HG03439 (cell line): ENCODE results near the gene OTX2.

Source experiments
- ATAC-seq: cut with Tn5 transposase; IDR thresholded peaks from one replicate; pipeline ENCODE4 v1.9.1; 2021; ENCODE audit warnings: mild to moderate bottlenecking, moderate library complexity; ENCODE audit not compliant: unreplicated experiment

The OTX2 gene

DNA sequence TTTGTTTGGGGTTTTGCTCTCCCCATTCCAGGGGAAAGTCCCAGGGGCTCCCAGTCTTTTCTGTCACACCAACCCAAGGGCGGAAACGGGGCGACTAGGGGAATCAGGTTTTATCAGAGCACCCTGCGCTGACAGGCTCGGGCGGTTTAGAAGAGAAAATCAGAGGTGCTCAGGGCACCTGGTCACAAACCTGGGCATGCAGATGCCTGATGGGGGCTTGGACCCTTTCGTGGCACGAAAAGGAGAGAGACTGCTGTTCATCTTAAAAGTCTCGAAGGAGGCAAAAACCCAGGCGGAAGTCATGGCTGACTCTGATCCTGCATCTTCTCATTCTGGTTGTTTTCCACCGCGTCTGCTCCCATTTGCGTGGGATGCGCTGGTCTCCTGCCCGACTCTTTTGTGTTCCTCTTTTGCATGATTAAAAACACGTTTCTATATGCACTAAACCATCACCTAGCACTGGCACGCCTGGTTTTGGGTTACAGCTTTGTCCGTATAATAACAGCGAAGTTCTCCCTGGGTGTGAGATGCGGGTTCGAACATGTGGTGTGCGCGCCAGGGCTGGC, 13.2 kb downstream of the OTX2 start:
- ATAC-seq = no peak

- no peak for ATAC-seq
These were observed 14.0 kb downstream of the OTX2 start for GRCh38 chr14:56796259-56796658.

DNA sequence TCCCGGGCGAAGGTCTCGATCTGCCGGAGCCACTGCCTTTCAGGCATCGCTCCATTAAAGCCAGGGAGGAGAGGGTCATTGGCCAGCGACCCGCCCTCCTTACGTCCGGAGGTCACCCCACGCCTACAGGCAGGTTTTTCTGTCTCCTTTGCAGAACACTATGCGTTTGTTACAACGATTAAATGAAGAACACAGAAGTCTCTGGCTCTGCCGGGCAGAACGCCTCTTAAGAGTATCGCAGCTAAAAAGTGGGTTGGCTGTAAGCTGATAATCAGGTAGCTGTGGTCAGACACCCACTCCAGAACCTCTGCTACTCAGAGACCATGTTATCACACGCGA, 15.0 kb downstream of the OTX2 start:
- no peak for ATAC-seq

- ATAC-seq = no peak
These were observed 15.6 kb downstream of the OTX2 start for GRCh38 chr14:56794557-56795283.

DNA sequence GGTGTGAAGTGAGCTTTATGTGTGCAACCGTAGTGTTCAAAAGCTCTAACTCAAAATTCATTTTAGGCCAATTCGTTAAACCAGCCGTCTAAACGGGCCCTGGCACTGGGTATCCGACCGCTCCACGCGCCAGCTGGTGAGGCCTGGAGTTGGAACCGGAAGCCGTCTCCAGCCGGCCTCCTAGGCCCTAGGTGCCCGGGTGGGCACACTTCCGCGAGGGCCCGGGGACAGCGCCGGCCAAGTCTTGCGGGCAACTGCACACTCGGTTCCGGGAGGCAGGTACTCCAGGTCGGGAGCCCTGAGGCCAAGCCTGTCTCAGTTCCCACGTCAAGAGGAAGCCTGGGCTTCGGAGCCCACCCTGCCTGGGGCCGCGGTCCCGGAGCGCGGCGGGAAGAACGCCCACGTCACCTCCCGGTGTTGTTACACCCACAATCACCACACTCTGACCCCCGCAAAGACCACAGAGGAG, 16.2 kb downstream of the OTX2 start:
- no peak for ATAC-seq

- ATAC-seq = no peak
These were observed 20.3 kb downstream of the OTX2 start for GRCh38 chr14:56789955-56790354.

GRCh38 chr14:56787530-56787929, 22.7 kb downstream of the OTX2 start:
- no peak for ATAC-seq

DNA sequence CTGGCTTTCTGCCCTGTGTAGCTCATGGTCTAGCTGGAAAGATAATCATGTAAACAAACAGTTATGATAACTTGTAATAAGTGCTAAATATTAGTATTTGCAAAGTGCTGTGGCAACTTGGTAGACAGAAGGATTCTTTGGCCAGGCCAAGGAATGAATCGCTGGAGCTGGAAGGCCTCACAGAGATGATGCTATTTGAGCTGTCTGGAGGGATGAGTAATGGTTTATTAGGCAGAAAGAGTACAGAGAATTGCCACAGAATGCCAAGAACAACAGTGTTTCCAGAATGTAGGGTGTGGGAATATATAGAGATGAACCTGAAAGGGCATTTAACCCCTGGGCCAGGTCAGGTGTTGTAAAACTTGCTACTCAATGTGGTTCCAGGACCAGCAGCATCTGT, 27.6 kb downstream of the OTX2 start:
- ATAC-seq = no peak

- no peak for ATAC-seq
These were observed 35.8 kb downstream of the OTX2 start for GRCh38 chr14:56774503-56774902.

DNA sequence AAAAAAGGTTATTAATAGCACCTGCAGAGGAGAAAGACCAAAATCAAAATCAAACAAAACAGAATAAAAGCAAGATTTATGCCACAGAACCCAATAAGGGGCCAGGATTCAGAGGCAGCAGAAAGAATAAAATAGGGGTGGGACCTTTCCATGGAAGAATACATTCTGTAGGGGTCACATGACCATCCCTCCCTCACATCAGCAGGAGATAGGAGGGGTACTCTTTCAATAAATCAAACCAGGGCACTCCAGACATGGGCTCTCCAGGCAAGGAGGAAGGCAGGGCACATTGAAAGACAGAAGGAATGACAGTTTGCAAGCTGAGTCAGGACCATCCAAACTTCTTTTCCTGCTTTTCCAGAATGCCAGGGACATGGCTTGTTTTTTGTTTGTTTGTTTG, 39.8 kb downstream of the OTX2 start:
- ATAC-seq = no peak

DNA sequence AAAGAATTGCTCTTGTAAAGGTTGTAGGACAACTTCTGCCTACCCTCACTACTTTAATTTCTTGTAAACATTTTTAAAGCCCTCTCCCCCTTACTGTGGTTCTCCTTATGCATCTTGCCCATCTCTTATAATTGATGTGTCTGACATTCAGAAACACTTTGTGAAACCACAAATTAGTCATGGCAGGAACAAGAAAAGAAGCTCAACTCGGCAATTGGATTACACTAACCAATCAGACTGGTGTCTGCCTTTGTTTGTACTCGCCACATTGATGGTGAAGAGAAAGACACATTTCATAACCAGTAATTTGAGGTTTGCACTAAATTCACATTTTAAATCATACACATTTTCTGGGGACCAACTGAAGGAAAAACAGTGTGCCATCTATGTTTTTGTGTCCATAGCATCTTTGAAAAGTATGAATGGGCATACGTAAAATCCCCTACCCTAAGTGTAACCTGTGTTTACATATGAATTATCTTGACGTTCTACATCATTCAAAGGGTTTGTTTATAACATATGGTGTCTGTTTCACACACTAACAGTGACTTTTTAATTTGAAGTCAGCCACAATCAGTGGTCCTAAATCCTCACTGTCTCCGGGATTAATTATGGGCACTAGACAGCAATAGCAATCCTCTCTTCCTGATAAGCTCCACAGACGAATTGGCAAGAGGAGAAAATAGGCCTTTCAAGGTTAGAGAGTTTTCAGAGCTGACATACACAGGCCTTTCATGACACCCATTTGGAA, 49.9 kb downstream of the OTX2 start:
- ATAC-seq = no peak

- no peak for ATAC-seq
These were observed 50.6 kb downstream of the OTX2 start for GRCh38 chr14:56759633-56760032.

DNA sequence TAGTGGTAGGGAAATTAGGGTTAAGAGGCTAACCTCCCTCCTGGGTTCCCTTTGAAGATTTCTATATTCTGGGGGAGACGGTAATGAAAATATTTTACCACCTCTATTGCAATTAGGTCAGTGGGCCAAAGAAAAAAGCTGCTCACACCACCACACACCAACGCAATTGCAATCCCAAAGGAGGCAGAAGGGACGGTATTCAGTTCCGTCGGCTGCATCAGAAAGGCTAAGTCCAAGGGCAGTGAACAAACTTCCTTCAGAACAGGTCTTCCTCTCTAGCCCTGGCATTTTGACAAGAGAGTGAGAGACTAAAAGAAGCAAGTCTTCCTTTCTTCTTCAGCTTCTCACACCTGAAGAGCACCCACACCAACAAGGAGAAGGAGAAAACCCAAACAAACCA, 51.2 kb downstream of the OTX2 start:
- no peak for ATAC-seq

GRCh38 chr14:56754921-56755320, 55.4 kb downstream of the OTX2 start:
- ATAC-seq = no peak

DNA sequence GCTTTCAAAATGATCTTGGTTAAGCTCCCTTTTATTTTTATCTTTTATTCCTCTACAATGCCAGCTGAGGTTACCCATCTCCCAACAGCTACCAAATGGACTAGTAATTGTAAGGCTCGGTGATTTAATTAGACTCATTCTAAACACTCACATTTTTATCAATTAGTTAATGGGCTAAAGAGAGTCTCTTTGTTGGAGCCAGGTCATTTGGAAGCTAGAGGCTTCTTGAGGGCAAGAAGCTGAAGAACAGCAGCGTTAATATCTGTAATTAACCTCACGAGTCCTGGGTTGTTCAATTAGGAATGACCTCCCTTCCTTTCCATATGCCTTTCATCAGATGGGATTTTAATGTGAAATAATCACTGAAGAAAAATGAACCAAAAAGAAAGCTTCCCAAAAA, 56.9 kb downstream of the OTX2 start:
- ATAC-seq = no peak

DNA sequence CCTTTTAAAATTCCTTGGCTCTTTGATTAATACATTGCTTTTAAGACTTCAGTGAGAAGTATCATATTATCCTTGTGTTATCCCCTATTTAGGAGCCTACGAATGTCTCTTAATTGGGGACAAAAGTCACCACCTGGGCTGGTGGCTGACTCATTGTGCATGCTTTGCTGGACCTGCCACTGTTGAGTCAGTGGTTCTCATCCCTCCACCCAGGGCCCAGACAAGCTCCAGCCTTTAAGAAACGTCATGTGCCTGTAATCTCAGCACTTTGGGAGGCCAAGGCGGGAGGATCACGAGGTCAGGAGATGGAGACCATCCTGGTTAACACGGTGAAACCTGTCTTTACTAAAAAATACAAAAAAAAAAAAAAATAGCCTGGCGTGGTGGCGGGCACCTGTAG, 57.9 kb downstream of the OTX2 start:
- ATAC-seq = no peak

DNA sequence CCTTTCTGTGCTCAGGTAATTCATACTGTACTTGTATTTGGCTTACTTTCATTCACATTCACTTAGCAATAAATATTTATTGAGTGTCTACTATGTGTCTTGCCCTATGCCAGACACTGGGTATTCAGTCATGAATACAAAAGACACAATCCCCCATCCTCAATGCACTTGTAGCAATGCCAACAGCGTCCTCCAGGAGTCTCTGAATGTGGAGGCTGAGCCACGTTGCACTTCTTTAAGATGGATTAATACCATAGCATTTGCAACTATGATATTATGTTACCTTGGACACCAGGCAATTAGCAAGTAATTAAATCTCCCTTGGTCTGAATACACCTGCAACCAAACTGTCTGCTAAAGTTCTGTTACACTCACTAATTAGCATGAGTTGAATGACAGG, 58.8 kb downstream of the OTX2 start:
- ATAC-seq = no peak
